Stimulated activated CD8-positive, alpha-beta memory T cell treated with anti-CD3 and anti-CD28 coated beads, Interleukin-15, amount 100 ng/mL, for 1 hour (primary cell): ENCODE results near the gene HSPA1L.

Source experiments
- DNase-seq: peaks from one replicate; pipeline ENCODE4 v3.0.0-alpha.2; 2020; ENCODE audit warnings: low read depth

Gene HSPA1L

GRCh38 chr6:31781244-31782125 lies 33.6 kb downstream of the HSPA1L start:
- no peak for DNase-seq

GRCh38 chr6:31780507-31781243 lies 34.4 kb downstream of the HSPA1L start:
- DNase-seq = no peak

GRCh38 chr6:31779908-31780307 lies 35.2 kb downstream of the HSPA1L start:
- no peak for DNase-seq

- no peak for DNase-seq
Observed at GRCh38 chr6:31778999-31779885, 35.8 kb downstream of the HSPA1L start.

- no peak for DNase-seq
Observed at GRCh38 chr6:31778193-31778592, 36.9 kb downstream of the HSPA1L start.

- DNase-seq = no peak
Observed at GRCh38 chr6:31777667-31778050, 37.4 kb downstream of the HSPA1L start.

GRCh38 chr6:31776989-31777666 lies 38.0 kb downstream of the HSPA1L start, which contains the start of gene VWA7:
Gene VWA7 (minus strand): TSS chr6:31777328. CDS start chr6:31776779, 549 bp downstream.
- DNase-seq = peak; percentile 36

- no peak for DNase-seq
Observed at GRCh38 chr6:31776485-31776988, 38.5 kb downstream of the HSPA1L start.

- no peak for DNase-seq
Observed at GRCh38 chr6:31775633-31776484, 39.2 kb downstream of the HSPA1L start.

- DNase-seq = no peak
Observed at GRCh38 chr6:31775184-31775583, 39.9 kb downstream of the HSPA1L start.

GRCh38 chr6:31771992-31772358 lies 43.1 kb downstream of the HSPA1L start:
- DNase-seq = no peak

- no peak for DNase-seq
Observed at GRCh38 chr6:31770860-31771259, 44.2 kb downstream of the HSPA1L start.

GRCh38 chr6:31769684-31770371 lies 45.3 kb downstream of the HSPA1L start:
- DNase-seq = peak; percentile 69

GRCh38 chr6:31768363-31769257 lies 46.5 kb downstream of the HSPA1L start:
- DNase-seq = no peak

GRCh38 chr6:31767096-31767645 lies 47.9 kb downstream of the HSPA1L start:
- no peak for DNase-seq

GRCh38 chr6:31765910-31766794 lies 48.9 kb downstream of the HSPA1L start:
- DNase-seq = no peak

GRCh38 chr6:31765559-31765909 lies 49.5 kb downstream of the HSPA1L start:
- DNase-seq = no peak

GRCh38 chr6:31764198-31764597 lies 50.9 kb downstream of the HSPA1L start:
- DNase-seq = no peak
